HCT116 (cell line): Measurements from ENCODE around the gene THRB. TPM values are rescaled to one million over a fixed set of nuclear protein-coding genes. Genes with fewer than 3 reads are reported as not detected.

Experiments
- ATAC-seq: fragments of 200-7000 bp; cut with Tn5 transposase; 2 replicates; pipeline ENCODE4 v1.9.1; 2020; ENCODE audit warnings: mild to moderate bottlenecking, moderate library complexity
- BruUV-seq: library from RNA; stranded (reverse); fragments of 400-500 nt; replicated peaks from 2 replicates; lab custom pipeline; 2021; lab: Mats Ljungman, UMichigan
- CTCF ChIA-PET: fragments of 300-600 bp; sonication (Branson Sonifier 250); formaldehyde crosslinking; loops from one replicate; lab custom pipeline; 2021; ENCODE audit warnings: antibody characterized with exemption; lab: Charles Lee
- POLR2A ChIA-PET: fragments of 300-600, 350-600 bp; sonication (Branson Sonifier 250); formaldehyde crosslinking; loops from one replicate; lab custom pipeline; 2021; ENCODE audit warnings: antibody characterized with exemption; lab: Charles Lee
- RAD21 ChIA-PET, 2 experiments: fragments of 300-600 bp; sonication (Branson Sonifier 250); formaldehyde crosslinking; loops; one replicate each; lab custom pipeline; 2023; ENCODE audit warnings: low total read pairs in 2 of 2; ENCODE audit not compliant: uncharacterized antibody in 2 of 2, unreplicated experiment in 2 of 2, low non-redundant PET in 1 of 2; lab: Charles Lee
- DNase-seq: peaks from one replicate; pipeline ENCODE4 v3.0.0-alpha.2; 2010; ENCODE audit warnings: low read depth, low spot score
- H2AFZ ChIP-seq: fragments of 200-600 bp; shearing (Covaris generic), sonication (generic); 2 replicates; pipeline ENCODE4 v1.6.1; 2017; ENCODE audit warnings: low read depth, mixed run types, mixed read lengths, antibody characterized with exemption, low read length; ENCODE audit not compliant: poor library complexity, severe bottlenecking
- H3K27ac ChIP-seq: 2 replicates; pipeline ENCODE4 v1.5.1; 2012; ENCODE audit warnings: low read depth, low read length
- H3K27me3 ChIP-seq: fragments of 200-600 bp; sonication (generic); 2 replicates; pipeline ENCODE4 v1.6.1; 2016; ENCODE audit warnings: mixed run types, low read length, mixed read lengths; ENCODE audit not compliant: insufficient read depth
- H3K36me3 ChIP-seq, 2 experiments: fragments of 200-500 bp in 1 of 2; fragments of 200-600 bp in 1 of 2; sonication (Bioruptor generic) in 1 of 2; sonication (generic) in 1 of 2; 2 replicates each; pipeline versions ENCODE4 v1.5.1 to v1.6.1; 2014 to 2016; ENCODE audit warnings: low read length in 2 of 2, inconsistent platforms in 1 of 2, mixed read lengths in 1 of 2, mixed run types in 1 of 2; ENCODE audit not compliant: insufficient read depth in 2 of 2, control insufficient read depth in 1 of 2
- H3K4me1 ChIP-seq, 2 experiments: fragments of 200-600 bp in 1 of 2; sonication (generic) in 1 of 2; 2 replicates each; pipeline versions ENCODE4 v1.5.1 to v1.6.1; 2012 to 2017; ENCODE audit warnings: low read length in 2 of 2, inconsistent platforms in 1 of 2, mild to moderate bottlenecking in 1 of 2, mixed read lengths in 1 of 2, mixed run types in 1 of 2, moderate library complexity in 1 of 2; ENCODE audit not compliant: insufficient read depth in 2 of 2, control insufficient read depth in 1 of 2
- H3K4me2 ChIP-seq: fragments of 200-600 bp; sonication (generic); 2 replicates; pipeline ENCODE4 v1.6.1; 2017; ENCODE audit warnings: mixed run types, low read length, mixed read lengths
- H3K4me3 ChIP-seq, 2 experiments: fragments of 200-600 bp in 1 of 2; sonication (generic) in 1 of 2; replicated peaks in 1 of 2; 2 replicates each; pipeline ENCODE4 v1.5.1; 2011 to 2016; ENCODE audit warnings: low read length in 2 of 2, control low read depth in 1 of 2, low read depth in 1 of 2, mild to moderate bottlenecking in 1 of 2, mixed read lengths in 1 of 2, mixed run types in 1 of 2
- H3K79me2 ChIP-seq: fragments of 200-600 bp; sonication (generic); 2 replicates; pipeline ENCODE4 v1.6.1; 2017; ENCODE audit warnings: mild to moderate bottlenecking, mixed run types, low read length, moderate library complexity, mixed read lengths; ENCODE audit not compliant: insufficient read depth
- H3K9ac ChIP-seq: fragments of 200-600 bp; sonication (generic); 2 replicates; pipeline ENCODE4 v1.6.1; 2016; ENCODE audit warnings: low read length, mixed read lengths
- H3K9me2 ChIP-seq: fragments of 200-600 bp; sonication (generic), shearing (Covaris generic); 2 replicates; pipeline ENCODE4 v1.6.1; 2017; ENCODE audit warnings: mixed run types, mild to moderate bottlenecking, moderate library complexity; ENCODE audit not compliant: insufficient read depth
- H3K9me3 ChIP-seq, 2 experiments: fragments of 200-500 bp in 1 of 2; fragments of 200-600 bp in 1 of 2; sonication (Bioruptor generic) in 1 of 2; sonication (generic) in 1 of 2; 2 replicates each; pipeline ENCODE4 v1.6.1; 2014 to 2017; ENCODE audit warnings: low read length in 2 of 2, mixed read lengths in 2 of 2, inconsistent platforms in 1 of 2, low read depth in 1 of 2, mild to moderate bottlenecking in 1 of 2, mixed run types in 1 of 2, moderate library complexity in 1 of 2; ENCODE audit not compliant: control insufficient read depth in 1 of 2, insufficient read depth in 1 of 2
- H4K20me1 ChIP-seq: fragments of 200-600 bp; sonication (generic), shearing (Covaris generic); 2 replicates; pipeline ENCODE4 v1.6.1; 2017; ENCODE audit warnings: mixed run types, mild to moderate bottlenecking, moderate library complexity; ENCODE audit not compliant: insufficient read depth
- CBX3 ChIP-seq: IDR thresholded peaks from 2 replicates; pipeline ENCODE4 v1.6.1; 2012; ENCODE audit warnings: low read depth
- CEBPB ChIP-seq: IDR thresholded peaks from 2 replicates; pipeline ENCODE4 v1.6.1; 2012; ENCODE audit warnings: low read depth
- EZH2 ChIP-seq: fragments of 200-600 bp; sonication (generic); IDR thresholded peaks from 2 replicates; pipeline ENCODE4 v1.6.1; 2017; ENCODE audit warnings: antibody characterized with exemption, mixed run types
- FOSL1 ChIP-seq: IDR thresholded peaks from 2 replicates; pipeline ENCODE4 v1.6.1; 2012; ENCODE audit warnings: low read depth
- JUND ChIP-seq: IDR thresholded peaks from 2 replicates; pipeline ENCODE4 v1.6.1; 2012
- POLR2AphosphoS5 ChIP-seq: IDR thresholded peaks from 2 replicates; pipeline ENCODE4 v1.6.1; 2011; ENCODE audit warnings: mild to moderate bottlenecking, low read depth, low read length, moderate library complexity
- SRF ChIP-seq: IDR thresholded peaks from 2 replicates; pipeline ENCODE4 v1.6.1; 2012; ENCODE audit warnings: low read depth
- TCF7L2 ChIP-seq: IDR thresholded peaks from 2 replicates; pipeline ENCODE4 v1.7.0; 2011; ENCODE audit warnings: borderline replicate concordance, inconsistent platforms; ENCODE audit not compliant: insufficient read depth, insufficient read length; ENCODE audit errors: extremely low read depth
- YY1 ChIP-seq: IDR thresholded peaks from 2 replicates; pipeline ENCODE4 v1.6.1; 2011; ENCODE audit warnings: low read length, low read depth, moderate library complexity, mild to moderate bottlenecking; ENCODE audit not compliant: insufficient replicate concordance; ENCODE audit errors: extremely low read depth
- ZFX ChIP-seq: fragments of 450-650 bp; IDR thresholded peaks from 2 replicates; pipeline ENCODE4 v1.6.1; 2017
- ZNF274 ChIP-seq: fragments of 200-500 bp; sonication (Bioruptor generic); IDR thresholded peaks from 2 replicates; pipeline ENCODE4 v1.6.1; 2014; ENCODE audit warnings: mild to moderate bottlenecking, low read depth, low read length, inconsistent platforms
- intact Hi-C: fragments of 100-400 bp; cut with micrococcal nuclease; formaldehyde crosslinking; loops from 2 replicates; pipeline ENCODE4 v1.10.0; 2022
- total RNA-seq: library from RNA; stranded (reverse); gene quantifications from one replicate; pipeline ENCODE4 v1.2.1, GENCODE V29; 2021; ENCODE audit not compliant: unreplicated experiment
- TF ChIP-seq, protein P1 (sequence below): IDR thresholded peaks from 2 replicates; pipeline ENCODE4 v1.6.1; 2012; ENCODE audit warnings: low read depth
- TF ChIP-seq, protein P2 (sequence below), 3 experiments: fragments of 200-600 bp in 1 of 3; sonication (generic) in 1 of 3; IDR thresholded peaks in 2 of 3; conservative IDR thresholded peaks in 1 of 3; 2 replicates each; pipeline ENCODE4 v1.5.1; 2012 to 2017; ENCODE audit warnings: low read depth in 2 of 3, low read length in 2 of 3, antibody characterized with exemption in 1 of 3, borderline replicate concordance in 1 of 3, control low read depth in 1 of 3, mild to moderate bottlenecking in 1 of 3, mixed read lengths in 1 of 3, mixed run types in 1 of 3, moderate library complexity in 1 of 3; ENCODE audit not compliant: insufficient read depth in 1 of 3
- TF ChIP-seq, protein P3 (sequence below): IDR thresholded peaks from 2 replicates; pipeline ENCODE4 v1.6.1; 2012

Gene THRB
- total RNA-seq, 1 experiment from 2014 or later, result 2.5 TPM

DNA sequence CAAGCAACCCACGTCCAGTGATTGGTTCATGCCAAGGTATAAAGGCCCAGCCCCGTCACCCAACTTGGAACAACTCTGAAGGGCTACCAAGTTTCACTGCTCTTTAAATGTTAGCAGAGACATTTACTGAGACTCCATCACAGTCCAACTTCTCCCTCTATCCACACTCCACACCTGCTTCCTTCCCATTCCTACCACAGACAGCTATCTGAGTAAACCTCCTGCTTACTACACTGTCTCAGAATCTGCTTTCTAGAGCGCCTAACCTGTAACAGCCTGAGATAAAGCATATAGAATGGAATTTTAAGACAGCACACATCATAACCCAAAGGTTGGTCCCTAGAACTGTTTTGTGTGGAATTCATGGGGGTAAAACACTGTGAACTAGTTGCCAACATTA is 106.5 kb downstream of the THRB start:
- TF ChIP-seq JUND (no peak), ZFX (no peak), ZNF274 (no peak)
- TF ChIP-seq, protein P1, sequence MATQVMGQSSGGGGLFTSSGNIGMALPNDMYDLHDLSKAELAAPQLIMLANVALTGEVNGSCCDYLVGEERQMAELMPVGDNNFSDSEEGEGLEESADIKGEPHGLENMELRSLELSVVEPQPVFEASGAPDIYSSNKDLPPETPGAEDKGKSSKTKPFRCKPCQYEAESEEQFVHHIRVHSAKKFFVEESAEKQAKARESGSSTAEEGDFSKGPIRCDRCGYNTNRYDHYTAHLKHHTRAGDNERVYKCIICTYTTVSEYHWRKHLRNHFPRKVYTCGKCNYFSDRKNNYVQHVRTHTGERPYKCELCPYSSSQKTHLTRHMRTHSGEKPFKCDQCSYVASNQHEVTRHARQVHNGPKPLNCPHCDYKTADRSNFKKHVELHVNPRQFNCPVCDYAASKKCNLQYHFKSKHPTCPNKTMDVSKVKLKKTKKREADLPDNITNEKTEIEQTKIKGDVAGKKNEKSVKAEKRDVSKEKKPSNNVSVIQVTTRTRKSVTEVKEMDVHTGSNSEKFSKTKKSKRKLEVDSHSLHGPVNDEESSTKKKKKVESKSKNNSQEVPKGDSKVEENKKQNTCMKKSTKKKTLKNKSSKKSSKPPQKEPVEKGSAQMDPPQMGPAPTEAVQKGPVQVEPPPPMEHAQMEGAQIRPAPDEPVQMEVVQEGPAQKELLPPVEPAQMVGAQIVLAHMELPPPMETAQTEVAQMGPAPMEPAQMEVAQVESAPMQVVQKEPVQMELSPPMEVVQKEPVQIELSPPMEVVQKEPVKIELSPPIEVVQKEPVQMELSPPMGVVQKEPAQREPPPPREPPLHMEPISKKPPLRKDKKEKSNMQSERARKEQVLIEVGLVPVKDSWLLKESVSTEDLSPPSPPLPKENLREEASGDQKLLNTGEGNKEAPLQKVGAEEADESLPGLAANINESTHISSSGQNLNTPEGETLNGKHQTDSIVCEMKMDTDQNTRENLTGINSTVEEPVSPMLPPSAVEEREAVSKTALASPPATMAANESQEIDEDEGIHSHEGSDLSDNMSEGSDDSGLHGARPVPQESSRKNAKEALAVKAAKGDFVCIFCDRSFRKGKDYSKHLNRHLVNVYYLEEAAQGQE, result no peak
- DNase-seq (no peak), ATAC-seq (no peak)
- BruUV-seq, result no TSS peak
- ChIA-PET CTCF (no interaction called here), POLR2A (no interaction called here), RAD21 (no interaction called here)
- H3K4me1 ChIP-seq, result 0 out of 4 replicates have a peak, but pooled peaks cover 0 to 6% of the 10 kb centered on the region in 2 experiments
- no peak overlapping the region for H2AFZ ChIP-seq
- H3K4me3 ChIP-seq, result no peak overlapping the region
- no peaks in the 10 kb centered on the region for H3K79me2 ChIP-seq
- intact Hi-C loops, result no loop called here
- H3K27ac ChIP-seq, result no peak overlapping the region
- H4K20me1 ChIP-seq, result no peaks in the 10 kb centered on the region
- H3K36me3 ChIP-seq, result no peaks in the 10 kb centered on the region
- no peaks in the 10 kb centered on the region for H3K9me2 ChIP-seq
- H3K4me2 ChIP-seq, result no peak overlapping the region
- H3K9ac ChIP-seq, result no peak overlapping the region
- no peaks in the 10 kb centered on the region for H3K9me3 ChIP-seq
- H3K27me3 ChIP-seq, result no peaks in the 10 kb centered on the region

DNA sequence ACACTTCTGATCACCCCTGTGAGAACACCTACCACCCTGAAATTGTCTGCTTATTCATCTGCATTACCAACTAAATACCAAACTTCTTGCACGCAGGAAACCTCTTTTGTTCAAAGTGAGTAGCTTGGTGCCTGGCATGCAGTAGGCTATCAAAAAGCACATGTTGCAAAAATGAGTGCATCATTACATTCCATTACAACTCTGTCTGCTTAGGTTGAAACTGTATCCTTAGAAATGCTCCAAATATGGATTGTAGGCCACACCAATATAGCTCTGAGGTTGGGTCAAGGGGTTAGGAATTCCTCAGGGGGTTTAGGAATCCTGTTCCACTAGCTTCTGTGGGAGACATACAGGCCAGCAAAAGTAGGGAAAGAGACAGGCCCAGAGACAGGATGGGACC is 107.2 kb downstream of the THRB start:
- ChIA-PET POLR2A (no interaction called here), CTCF (no interaction called here), RAD21 (no interaction called here)
- no peaks in the 10 kb centered on the region for H3K36me3 ChIP-seq
- H3K79me2 ChIP-seq, result no peaks in the 10 kb centered on the region
- no peak overlapping the region for H3K4me3 ChIP-seq
- H3K4me1 ChIP-seq, result 0 out of 4 replicates have a peak, but pooled peaks cover 0 to 6% of the 10 kb centered on the region in 2 experiments
- H2AFZ ChIP-seq, result no peak overlapping the region
- no peak overlapping the region for H3K27ac ChIP-seq
- no peaks in the 10 kb centered on the region for H4K20me1 ChIP-seq
- H3K9ac ChIP-seq, result no peak overlapping the region
- H3K9me2 ChIP-seq, result no peaks in the 10 kb centered on the region
- no peak for DNase-seq
- no peaks in the 10 kb centered on the region for H3K27me3 ChIP-seq
- no peaks in the 10 kb centered on the region for H3K9me3 ChIP-seq
- BruUV-seq, result no TSS peak
- intact Hi-C loops, result no loop called here
- ATAC-seq, result no peak
- H3K4me2 ChIP-seq, result no peak overlapping the region
- TF ChIP-seq CEBPB (no peak), YY1 (no peak), ZFX (no peak), SRF (no peak), TCF7L2 (no peak), EZH2 (no peak), FOSL1 (no peak), POLR2AphosphoS5 (no peak), CBX3 (no peak), ZNF274 (no peak)
- TF ChIP-seq, protein P2, sequence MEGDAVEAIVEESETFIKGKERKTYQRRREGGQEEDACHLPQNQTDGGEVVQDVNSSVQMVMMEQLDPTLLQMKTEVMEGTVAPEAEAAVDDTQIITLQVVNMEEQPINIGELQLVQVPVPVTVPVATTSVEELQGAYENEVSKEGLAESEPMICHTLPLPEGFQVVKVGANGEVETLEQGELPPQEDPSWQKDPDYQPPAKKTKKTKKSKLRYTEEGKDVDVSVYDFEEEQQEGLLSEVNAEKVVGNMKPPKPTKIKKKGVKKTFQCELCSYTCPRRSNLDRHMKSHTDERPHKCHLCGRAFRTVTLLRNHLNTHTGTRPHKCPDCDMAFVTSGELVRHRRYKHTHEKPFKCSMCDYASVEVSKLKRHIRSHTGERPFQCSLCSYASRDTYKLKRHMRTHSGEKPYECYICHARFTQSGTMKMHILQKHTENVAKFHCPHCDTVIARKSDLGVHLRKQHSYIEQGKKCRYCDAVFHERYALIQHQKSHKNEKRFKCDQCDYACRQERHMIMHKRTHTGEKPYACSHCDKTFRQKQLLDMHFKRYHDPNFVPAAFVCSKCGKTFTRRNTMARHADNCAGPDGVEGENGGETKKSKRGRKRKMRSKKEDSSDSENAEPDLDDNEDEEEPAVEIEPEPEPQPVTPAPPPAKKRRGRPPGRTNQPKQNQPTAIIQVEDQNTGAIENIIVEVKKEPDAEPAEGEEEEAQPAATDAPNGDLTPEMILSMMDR (IDR thresholded peaks at IDR 0.05 in 2 of 3, conservative IDR thresholded peaks at IDR 0.05 in 1 of 3; ENCODE audit: borderline replicate concordance in 1 of 3, insufficient read depth in 1 of 3, low read depth in 2 of 3, low read length in 2 of 3), result no peak
- TF ChIP-seq, protein P3, sequence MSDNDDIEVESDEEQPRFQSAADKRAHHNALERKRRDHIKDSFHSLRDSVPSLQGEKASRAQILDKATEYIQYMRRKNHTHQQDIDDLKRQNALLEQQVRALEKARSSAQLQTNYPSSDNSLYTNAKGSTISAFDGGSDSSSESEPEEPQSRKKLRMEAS, result no peak
